Activated T-cell treated with anti-CD3 and anti-CD28 coated beads for 4 hours (primary cell): ENCODE measurements around the gene OLA1.

Source experiments
- DNase-seq: peaks from one replicate; pipeline ENCODE4 v3.0.0-alpha.2; 2020

Gene OLA1

GRCh38 chr2:174112073-174112472 is 136.3 kb downstream of the OLA1 start:
- DNase-seq, result no peak

GRCh38 chr2:174108579-174108978 is 139.8 kb downstream of the OLA1 start:
- DNase-seq, result no peak

- DNase-seq, result no peak
These were observed 141.6 kb downstream of the OLA1 start for GRCh38 chr2:174106736-174107135.

GRCh38 chr2:174094542-174094941 is 153.8 kb downstream of the OLA1 start:
- no peak for DNase-seq

- no peak for DNase-seq
These were observed 157.9 kb downstream of the OLA1 start for GRCh38 chr2:174090476-174090875.

- no peak for DNase-seq
These were observed 159.4 kb downstream of the OLA1 start for GRCh38 chr2:174088706-174089460.

- DNase-seq, result no peak
These were observed 161.6 kb downstream of the OLA1 start for GRCh38 chr2:174086708-174087107.

- no peak for DNase-seq
These were observed 162.6 kb downstream of the OLA1 start for GRCh38 chr2:174085781-174086180.

GRCh38 chr2:174083843-174084458 is 164.4 kb downstream of the OLA1 start:
- DNase-seq, result no peak

- DNase-seq, result no peak
These were observed 167.6 kb downstream of the OLA1 start for GRCh38 chr2:174080672-174081121.

GRCh38 chr2:174078275-174078674 is 170.1 kb downstream of the OLA1 start:
- no peak for DNase-seq

- no peak for DNase-seq
These were observed 171.4 kb downstream of the OLA1 start for GRCh38 chr2:174076975-174077374.

- no peak for DNase-seq
These were observed 172.3 kb downstream of the OLA1 start for GRCh38 chr2:174076040-174076439.

- DNase-seq, result no peak
These were observed 173.5 kb downstream of the OLA1 start for GRCh38 chr2:174074831-174075230.

GRCh38 chr2:174072857-174073256 is 175.5 kb downstream of the OLA1 start:
- no peak for DNase-seq

GRCh38 chr2:174072069-174072468 is 176.3 kb downstream of the OLA1 start:
- DNase-seq, result no peak

- DNase-seq, result no peak
These were observed 177.0 kb downstream of the OLA1 start for GRCh38 chr2:174071321-174071720.

GRCh38 chr2:174070281-174070680 is 178.1 kb downstream of the OLA1 start:
- no peak for DNase-seq

GRCh38 chr2:174067815-174068214 is 180.5 kb downstream of the OLA1 start:
- no peak for DNase-seq

GRCh38 chr2:174066871-174067270 is 181.5 kb downstream of the OLA1 start:
- DNase-seq, result no peak

GRCh38 chr2:174063492-174064092 is 184.7 kb downstream of the OLA1 start:
- DNase-seq, result no peak

GRCh38 chr2:174062934-174063333 is 185.4 kb downstream of the OLA1 start:
- no peak for DNase-seq

- DNase-seq, result no peak
These were observed 188.5 kb downstream of the OLA1 start for GRCh38 chr2:174059884-174060244.

- DNase-seq, result no peak
These were observed 189.0 kb downstream of the OLA1 start for GRCh38 chr2:174059178-174059883.
